Fibroblast of lung (primary cell): ENCODE results near the gene NUDC. TPM values are rescaled to one million over a fixed set of nuclear protein-coding genes. Genes with fewer than 3 reads are reported as not detected.
A peak's percentile ranks its signal among the peaks of the same experiment; 100 is the strongest.

Source experiments
- DNase-seq, 2 donors: peaks; one replicate each; pipeline versions ENCODE4 v3.0.0 to v3.0.0-alpha.2; 2010; ENCODE audit warnings: low read depth in 2 of 2
- H2AFZ ChIP-seq: 2 replicates; pipeline ENCODE4 v1.5.1; 2012; ENCODE audit warnings: low read length, control low read depth, inconsistent platforms
- H3K27ac ChIP-seq: 2 replicates; pipeline ENCODE4 v1.5.1; 2011; ENCODE audit warnings: low read length, control low read depth; ENCODE audit not compliant: insufficient read depth
- H3K27me3 ChIP-seq: 2 replicates; pipeline ENCODE4 v1.5.1; 2011; ENCODE audit warnings: mild to moderate bottlenecking, low read length; ENCODE audit not compliant: control insufficient read depth, insufficient read depth
- H3K36me3 ChIP-seq: 2 replicates; pipeline ENCODE4 v1.5.1; 2011; ENCODE audit warnings: low read length; ENCODE audit not compliant: control insufficient read depth, insufficient read depth
- H3K4me1 ChIP-seq: 2 replicates; pipeline ENCODE4 v1.5.1; 2011; ENCODE audit warnings: low read length; ENCODE audit not compliant: control insufficient read depth, insufficient read depth; ENCODE audit errors: extremely low read depth
- H3K4me2 ChIP-seq: 2 replicates; pipeline ENCODE4 v1.5.1; 2011; ENCODE audit warnings: low read length, control low read depth; ENCODE audit not compliant: insufficient read depth; ENCODE audit errors: extremely low read depth
- H3K4me3 ChIP-seq, 4 experiments: fragments of 200-600 bp in 1 of 4; sonication (generic) in 1 of 4; replicated peaks in 1 of 4; 2 replicates each; pipeline ENCODE4 v1.5.1; 2011 to 2016; ENCODE audit warnings: low read length in 4 of 4, low read depth in 3 of 4, mild to moderate bottlenecking in 3 of 4, control low read depth in 2 of 4, inconsistent platforms in 1 of 4, mixed read lengths in 1 of 4; ENCODE audit not compliant: insufficient read depth in 1 of 4; ENCODE audit errors: control extremely low read depth in 1 of 4
- H3K79me2 ChIP-seq: 2 replicates; pipeline ENCODE4 v1.5.1; 2012; ENCODE audit warnings: mild to moderate bottlenecking, low read length, inconsistent platforms; ENCODE audit not compliant: control insufficient read depth, insufficient read depth
- H3K9ac ChIP-seq: 2 replicates; pipeline ENCODE4 v1.5.1; 2011; ENCODE audit warnings: mild to moderate bottlenecking, low read length, control low read depth; ENCODE audit not compliant: insufficient read depth
- H3K9me3 ChIP-seq: 2 replicates; pipeline ENCODE4 v1.5.1; 2012; ENCODE audit warnings: low read depth, low read length; ENCODE audit not compliant: control insufficient read depth, insufficient read depth
- H4K20me1 ChIP-seq: 2 replicates; pipeline ENCODE4 v1.5.1; 2011; ENCODE audit warnings: low read length; ENCODE audit not compliant: control insufficient read depth, insufficient read depth; ENCODE audit errors: extremely low read depth
- CTCF ChIP-seq, 2 donors: IDR thresholded peaks in 1 of 2; conservative IDR thresholded peaks in 1 of 2; 1 replicate in 1 of 2; 2 replicates in 1 of 2; pipeline ENCODE4 v1.5.1; 2011 to 2012; ENCODE audit warnings: low read length in 2 of 2, control low read depth in 1 of 2, inconsistent platforms in 1 of 2, low read depth in 1 of 2, mild to moderate bottlenecking in 1 of 2
- EZH2 ChIP-seq: IDR thresholded peaks from 2 replicates; pipeline ENCODE4 v1.5.1; 2012; ENCODE audit warnings: low read length, control low read depth, mild to moderate bottlenecking; ENCODE audit errors: missing control alignments
- polyA plus RNA-seq, 2 donors: library from polyadenylated mRNA; depleted of rRNA in 1 of 2; stranded (reverse) in 1 of 2; unstranded in 1 of 2; fragments of >200 nt; gene quantifications; 2 replicates each; pipeline ENCODE4 v1.2.1, GENCODE V29; 2011 to 2012; ENCODE audit warnings: missing spikeins in 1 of 2
- total RNA-seq: library from RNA; depleted of rRNA; stranded (reverse); fragments of >200 nt; gene quantifications from 2 replicates; pipeline ENCODE4 v1.2.1, GENCODE V29; 2014

The NUDC gene
- total and polyA plus RNA-seq, 2 donors (not counting 1 experiment from before 2014, with no cell fraction given): 21.5 to 41.5 TPM

- peaks cover 8% of the 10 kb centered on the region for H3K27me3 ChIP-seq
- H3K79me2 ChIP-seq: no peaks in the 10 kb centered on the region
- no peaks in the 10 kb centered on the region for H3K36me3 ChIP-seq
- peaks cover 7% of the 10 kb centered on the region for H3K4me1 ChIP-seq
- H3K4me3 ChIP-seq: no peak overlapping the region
- H3K9me3 ChIP-seq: no peaks in the 10 kb centered on the region
- TF ChIP-seq EZH2: no peak
- TF ChIP-seq CTCF (conservative IDR thresholded peaks at IDR 0.05 in 1 of 2, IDR thresholded peaks at IDR 0.05 in 1 of 2; ENCODE audit: low read depth in 1 of 2, low read length in 2 of 2): no peak
- no peak for DNase-seq
- no peaks in the 10 kb centered on the region for H4K20me1 ChIP-seq
- H3K27ac ChIP-seq: no peak overlapping the region
- no peak overlapping the region for H3K9ac ChIP-seq
- no peak overlapping the region for H2AFZ ChIP-seq
- no peak overlapping the region for H3K4me2 ChIP-seq
These were observed 44.1 kb downstream of the NUDC start for GRCh38 chr1:26965628-26966027.

GRCh38 chr1:26970810-26971209 lies 49.3 kb downstream of the NUDC start:
- Histone ChIP-seq H3K4me2 (no peak overlapping the region), H3K27ac (no peak overlapping the region), H3K9ac (no peak overlapping the region), H3K4me1 (no peaks in the 10 kb centered on the region), H3K4me3 (no peak overlapping the region), H2AFZ (no peak overlapping the region), H3K79me2 (no peaks in the 10 kb centered on the region), H4K20me1 (no peaks in the 10 kb centered on the region), H3K27me3 (peaks cover 4% of the 10 kb centered on the region), H3K36me3 (no peaks in the 10 kb centered on the region), H3K9me3 (no peaks in the 10 kb centered on the region)
- TF ChIP-seq EZH2: no peak
- no peak for TF ChIP-seq CTCF (conservative IDR thresholded peaks at IDR 0.05 in 1 of 2, IDR thresholded peaks at IDR 0.05 in 1 of 2; ENCODE audit: low read depth in 1 of 2, low read length in 2 of 2)
- peak in 1 of 2 donors; percentile 44 for DNase-seq

GRCh38 chr1:26971590-26971989 lies 50.0 kb downstream of the NUDC start:
- H3K9ac ChIP-seq: no peak overlapping the region
- H3K27ac ChIP-seq: no peak overlapping the region
- no peaks in the 10 kb centered on the region for H3K79me2 ChIP-seq
- no peaks in the 10 kb centered on the region for H3K9me3 ChIP-seq
- H3K27me3 ChIP-seq: peaks cover 4% of the 10 kb centered on the region
- H3K4me1 ChIP-seq: no peaks in the 10 kb centered on the region
- H2AFZ ChIP-seq: no peak overlapping the region
- no peak overlapping the region for H3K4me3 ChIP-seq
- no peak overlapping the region for H3K4me2 ChIP-seq
- no peaks in the 10 kb centered on the region for H3K36me3 ChIP-seq
- DNase-seq: no peak
- no peaks in the 10 kb centered on the region for H4K20me1 ChIP-seq
- TF ChIP-seq CTCF (conservative IDR thresholded peaks at IDR 0.05 in 1 of 2, IDR thresholded peaks at IDR 0.05 in 1 of 2; ENCODE audit: low read depth in 1 of 2, low read length in 2 of 2): no peak
- TF ChIP-seq EZH2: no peak
